ENCODE data around the gene OPCML. TPM values are rescaled to one million over a fixed set of nuclear protein-coding genes. Genes with fewer than 3 reads are reported as not detected.

The OPCML gene
- total RNA-seq, 1 experiment from 2014 or later = 0.94 TPM

DNA sequence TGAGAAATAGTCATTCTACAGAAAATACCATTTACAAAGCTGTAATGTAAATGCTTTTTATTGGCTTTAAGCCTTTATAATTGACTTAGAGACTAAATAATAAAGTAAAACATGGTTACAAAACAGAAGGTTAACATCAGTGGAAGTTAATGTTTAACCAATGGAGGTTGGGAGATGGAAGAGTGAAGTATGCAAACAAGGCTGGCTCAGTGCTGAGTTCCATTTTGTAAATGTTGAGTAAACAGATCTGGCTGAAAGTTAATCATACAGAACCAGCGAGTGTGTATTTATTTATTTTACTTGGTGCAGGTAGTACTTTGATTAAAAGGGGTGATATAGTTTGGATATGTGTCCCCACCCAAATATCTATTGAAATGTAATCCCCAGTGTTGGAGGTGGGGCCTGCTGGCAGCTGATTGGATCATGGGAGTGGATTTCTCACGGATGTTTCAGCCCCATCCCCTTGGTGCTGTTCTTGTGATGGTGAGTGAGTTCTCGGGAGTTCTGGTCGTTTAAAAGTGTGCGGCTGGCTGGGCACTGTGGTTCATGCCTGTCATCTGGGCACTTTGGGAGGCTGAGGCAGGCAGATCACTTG lies 827.4 kb downstream of the OPCML start:
- Histone ChIP-seq H4K8ac (replicated peaks; ENCODE audit: insufficient read length, low read depth, low read length) (no peak overlapping the region), H3K9me3 (ENCODE audit: control insufficient read depth, low read depth, low read length) (no peaks in the 10 kb centered on the region), H3K27ac (ENCODE audit: insufficient read length, low read depth, low read length) (no peak overlapping the region), H2BK12ac (ENCODE audit: insufficient read length, low read depth, low read length) (no peak overlapping the region), H3K9ac (ENCODE audit: extremely low read depth, insufficient read length, low read length) (no peak overlapping the region), H3K27me3 (ENCODE audit: insufficient read depth, low read length) (no peaks in the 10 kb centered on the region), H4K5ac (ENCODE audit: insufficient read length, low read depth, low read length) (no peak overlapping the region), H3K56ac (ENCODE audit: insufficient read length, low read depth, low read length) (no peak overlapping the region), H3K4ac (ENCODE audit: low read depth, low read length) (no peak overlapping the region), H2BK15ac (ENCODE audit: low read depth, low read length) (no peak overlapping the region), H2AK5ac (ENCODE audit: insufficient read length, low read length) (no peak overlapping the region), H2BK5ac (ENCODE audit: insufficient read length, low read length) (no peak overlapping the region), H3K14ac (ENCODE audit: insufficient read depth, low read length) (no peak overlapping the region), H3K4me2 (ENCODE audit: insufficient read depth, insufficient read length, low read length) (no peak overlapping the region), H3K23ac (ENCODE audit: insufficient read length, low read depth, low read length) (no peak overlapping the region), H2AFZ (ENCODE audit: low read length) (no peak overlapping the region), H3K79me1 (ENCODE audit: insufficient read depth, low read depth, low read length, poor library complexity, severe bottlenecking) (no peaks in the 10 kb centered on the region), H2BK120ac (ENCODE audit: low read depth, low read length, poor library complexity, severe bottlenecking) (no peak overlapping the region), H4K20me1 (ENCODE audit: control insufficient read depth, insufficient read depth, insufficient read length) (no peaks in the 10 kb centered on the region), H3T11ph (ENCODE audit: low read length) (no peak overlapping the region), H3K23me2 (ENCODE audit: insufficient read length, low read depth, low read length, poor library complexity, severe bottlenecking) (no peaks in the 10 kb centered on the region), H4K91ac (ENCODE audit: insufficient read length, low read depth, low read length) (no peak overlapping the region), H3K18ac (ENCODE audit: insufficient read length, low read depth, low read length) (no peak overlapping the region), H3K79me2 (ENCODE audit: insufficient read depth, low read length) (no peaks in the 10 kb centered on the region), H2BK20ac (ENCODE audit: low read depth, low read length, poor library complexity, severe bottlenecking) (no peak overlapping the region), H3K4me1 (ENCODE audit: insufficient read depth, low read length) (no peaks in the 10 kb centered on the region)
- H3K36me3 Mint-ChIP-seq (ENCODE audit: insufficient read depth in 1 of 3, low read depth in 3 of 3) = peaks cover 0 to 13% (median 0%) of the 10 kb centered on the region in 3 experiments; a peak in 3 of 7 replicates
- peaks cover 2 to 3% of the 10 kb centered on the region in 2 experiments; a peak in 2 of 4 replicates for H3K4me1 Mint-ChIP-seq
- peaks cover 0 to 3% of the 10 kb centered on the region in 2 experiments; a peak in 1 of 5 replicates for H3K9me3 Mint-ChIP-seq
- no peak overlapping the region for H3K4me3 Mint-ChIP-seq
- no peaks in the 10 kb centered on the region; the same call in 1 of the 2 replicates for H3K27me3 Mint-ChIP-seq (ENCODE audit: low read depth)
- TF ChIP-seq CTCF (conservative IDR thresholded peaks at IDR 0.05) = no peak
- peak overlapping the region in 1 of 3 experiments; percentile 66; a peak in 1 of 7 replicates for H3K27ac Mint-ChIP-seq
- no CpG with 5 or more reads among the region's 5 CpGs for WGBS (ENCODE audit: extremely low coverage, insufficient read length, low lambda C conversion rate)
- DNase-seq = no peak

Data from H9 (cell line).